Thyroid gland (tissue), 4 donors: Measurements from ENCODE around the gene BET1L. TPM values are rescaled to one million over a fixed set of nuclear protein-coding genes. Genes with fewer than 3 reads are reported as not detected.
"Not testable (repeated sequence)": the region's sequence is repeated elsewhere in the genome, so short reads cannot be mapped to it uniquely, and the experiment has no call there.

Experiments
- DNase-seq, 2 donors: peaks; one replicate each; pipeline ENCODE4 v3.0.0-alpha.2; 2019
- H3K27ac ChIP-seq, 3 donors: fragments of 200-600 bp; sonication (generic); 1 replicate in 2 of 3; 2 replicates in 1 of 3; pipeline ENCODE4 v1.5.1; 2016 to 2019; ENCODE audit warnings: mild to moderate bottlenecking in 1 of 3, moderate library complexity in 1 of 3
- H3K27me3 ChIP-seq: fragments of 200-600 bp; sonication (generic); one replicate; pipeline ENCODE4 v1.5.1; 2019
- H3K36me3 ChIP-seq, 2 donors: fragments of 200-600 bp; sonication (generic); one replicate each; pipeline ENCODE4 v1.5.1; 2016 to 2019
- H3K4me1 ChIP-seq, 2 donors: fragments of 200-600 bp; sonication (generic); one replicate each; pipeline ENCODE4 v1.5.1; 2017 to 2019
- H3K4me3 ChIP-seq, 3 donors: fragments of 200-600 bp; sonication (generic); replicated peaks in 1 of 3; 1 replicate in 2 of 3; 2 replicates in 1 of 3; pipeline ENCODE4 v1.5.1; 2016; ENCODE audit warnings: mild to moderate bottlenecking in 1 of 3
- H3K9me3 ChIP-seq: fragments of 200-600 bp; sonication (generic); one replicate; pipeline ENCODE4 v1.5.1; 2017
- CTCF ChIP-seq, 6 experiments: fragments of 200-600 bp in 3 of 6; fragments of 450-650 bp in 3 of 6; sonication (generic) in 3 of 6; IDR thresholded peaks; one replicate each; pipeline ENCODE4 v1.5.1; 2016 to 2019; ENCODE audit warnings: antibody characterized with exemption in 6 of 6, mild to moderate bottlenecking in 2 of 6, inconsistent platforms in 1 of 6, moderate library complexity in 1 of 6
- POLR2A ChIP-seq, 2 donors: fragments of 450-650 bp; IDR thresholded peaks; one replicate each; pipeline ENCODE4 v1.6.1; 2017; ENCODE audit warnings: antibody characterized with exemption in 2 of 2, mild to moderate bottlenecking in 2 of 2, moderate library complexity in 1 of 2
- WGBS, 2 donors: methylation state at CpG; one replicate each; pipeline ENCODE4 v1.1.5; 2017; 5-methylcytosine and 5-hydroxymethylcytosine counted together
- intact Hi-C: fragments of 100-400 bp; cut with DNase I; formaldehyde crosslinking; loops from one replicate; pipeline ENCODE4 v1.15.1; 2023
- total RNA-seq, 4 donors: library from RNA; depleted of rRNA; stranded (reverse); fragments of >200 nt; gene quantifications; one replicate each; pipeline ENCODE4 v1.2.3, GENCODE V29; 2016

The BET1L gene
- total RNA-seq, 4 donors from 2014 or later, result 22.2 to 39.5 (median 33.8) TPM

- Histone ChIP-seq H3K27ac (no peak overlapping the region), H3K9me3 (no peaks in the 10 kb centered on the region), H3K36me3 (peaks cover 0 to 7% of the 10 kb centered on the region in 2 donors), H3K27me3 (no peaks in the 10 kb centered on the region), H3K4me1 (no peaks in the 10 kb centered on the region), H3K4me3 (no peak overlapping the region)
- intact Hi-C loops, result no loop called here
- no peak for DNase-seq
- WGBS, 2 donors, result 89 to 91% methylated on average over 16 of the region's 16 CpGs
- TF ChIP-seq CTCF (IDR thresholded peaks at IDR 0.05), result no peak
- no peak for TF ChIP-seq POLR2A (IDR thresholded peaks at IDR 0.05)
Observed at GRCh38 chr11:223026-223789, 16.0 kb upstream of the BET1L start.

- TF ChIP-seq POLR2A (IDR thresholded peaks at IDR 0.05), result no peak
- TF ChIP-seq CTCF (IDR thresholded peaks at IDR 0.05), result no peak
- Histone ChIP-seq H3K4me1 (no peaks in the 10 kb centered on the region), H3K9me3 (no peaks in the 10 kb centered on the region), H3K36me3 (peaks cover 0 to 7% of the 10 kb centered on the region in 2 donors), H3K27me3 (no peaks in the 10 kb centered on the region), H3K4me3 (no peak overlapping the region), H3K27ac (no peak overlapping the region)
- WGBS, 2 donors, result 95 to 97% methylated on average over 14 of the region's 14 CpGs
- no peak for DNase-seq
- intact Hi-C loops, result no loop called here
Observed at GRCh38 chr11:221998-222789, 15.0 kb upstream of the BET1L start.

GRCh38 chr11:221539-221938, 14.3 kb upstream of the BET1L start:
- intact Hi-C loops, result no loop called here
- Histone ChIP-seq H3K4me3 (no peak overlapping the region), H3K27ac (no peak overlapping the region), H3K4me1 (no peaks in the 10 kb centered on the region), H3K9me3 (no peaks in the 10 kb centered on the region), H3K27me3 (no peaks in the 10 kb centered on the region), H3K36me3 (peaks cover 0 to 7% of the 10 kb centered on the region in 2 donors)
- TF ChIP-seq POLR2A (IDR thresholded peaks at IDR 0.05) (no peak), CTCF (IDR thresholded peaks at IDR 0.05) (no peak)
- no peak for DNase-seq
- 85 to 95% methylated on average over 7 of the region's 7 CpGs for WGBS, 2 donors

GRCh38 chr11:220641-221215, 13.5 kb upstream of the BET1L start:
- not testable (repeated sequence) for DNase-seq, H3K27ac ChIP-seq
- 90 to 93% methylated on average over 3 of the region's 3 CpGs for WGBS, 2 donors

GRCh38 chr11:218815-219593, 11.8 kb upstream of the BET1L start:
- intact Hi-C loops, result no loop called here
- Histone ChIP-seq H3K36me3 (peaks cover 17 to 22% of the 10 kb centered on the region in 2 donors), H3K27ac (no peak overlapping the region), H3K9me3 (no peaks in the 10 kb centered on the region), H3K27me3 (no peaks in the 10 kb centered on the region), H3K4me1 (no peaks in the 10 kb centered on the region), H3K4me3 (no peak overlapping the region)
- DNase-seq, result no peak
- WGBS, 2 donors, result 93% methylated on average over 29 of the region's 29 CpGs
- no peak for TF ChIP-seq CTCF (IDR thresholded peaks at IDR 0.05)
- TF ChIP-seq POLR2A (IDR thresholded peaks at IDR 0.05), result no peak

More at GRCh38 chr11:220641-221215, 13.5 kb upstream of the BET1L start:
- H3K36me3 ChIP-seq, H3K9me3 ChIP-seq, H3K27me3 ChIP-seq, H3K4me3 ChIP-seq, intact Hi-C loops, H3K4me1 ChIP-seq: not testable (repeated sequence)
